ENCODE measurements around the gene ADGRV1.
"Not testable (repeated sequence)": the region's sequence is repeated elsewhere in the genome, so short reads cannot be mapped to it uniquely, and the experiment has no call there.

Gene ADGRV1

DNA sequence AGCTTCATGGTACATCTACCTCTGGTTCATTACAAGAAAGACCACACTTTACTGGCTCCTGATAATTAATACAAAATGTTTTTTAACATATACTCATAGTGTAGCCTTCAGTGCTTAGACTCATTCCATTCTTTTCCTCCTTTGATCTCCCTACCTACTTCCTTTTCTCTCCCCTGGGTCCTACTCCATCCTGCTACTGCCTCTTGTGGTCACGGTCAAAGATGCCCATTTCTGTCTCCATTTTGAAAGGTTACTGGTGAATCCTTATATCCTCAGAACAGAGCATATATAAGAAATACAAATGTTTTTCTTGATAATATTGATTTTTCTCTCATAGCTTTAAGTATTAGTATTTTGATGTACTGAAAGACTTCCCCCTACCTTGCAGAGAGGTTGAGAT is 448.7 kb downstream of the ADGRV1 start:
- TF ChIP-seq, protein P1, sequence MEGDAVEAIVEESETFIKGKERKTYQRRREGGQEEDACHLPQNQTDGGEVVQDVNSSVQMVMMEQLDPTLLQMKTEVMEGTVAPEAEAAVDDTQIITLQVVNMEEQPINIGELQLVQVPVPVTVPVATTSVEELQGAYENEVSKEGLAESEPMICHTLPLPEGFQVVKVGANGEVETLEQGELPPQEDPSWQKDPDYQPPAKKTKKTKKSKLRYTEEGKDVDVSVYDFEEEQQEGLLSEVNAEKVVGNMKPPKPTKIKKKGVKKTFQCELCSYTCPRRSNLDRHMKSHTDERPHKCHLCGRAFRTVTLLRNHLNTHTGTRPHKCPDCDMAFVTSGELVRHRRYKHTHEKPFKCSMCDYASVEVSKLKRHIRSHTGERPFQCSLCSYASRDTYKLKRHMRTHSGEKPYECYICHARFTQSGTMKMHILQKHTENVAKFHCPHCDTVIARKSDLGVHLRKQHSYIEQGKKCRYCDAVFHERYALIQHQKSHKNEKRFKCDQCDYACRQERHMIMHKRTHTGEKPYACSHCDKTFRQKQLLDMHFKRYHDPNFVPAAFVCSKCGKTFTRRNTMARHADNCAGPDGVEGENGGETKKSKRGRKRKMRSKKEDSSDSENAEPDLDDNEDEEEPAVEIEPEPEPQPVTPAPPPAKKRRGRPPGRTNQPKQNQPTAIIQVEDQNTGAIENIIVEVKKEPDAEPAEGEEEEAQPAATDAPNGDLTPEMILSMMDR (IDR thresholded peaks at IDR 0.05; ENCODE audit: low read depth, low read length, missing control alignments), result no peak
- H3K4me3 ChIP-seq (ENCODE audit: low read depth, low read length), result no peak overlapping the region
- no peak for DNase-seq (ENCODE audit: low read depth)

DNA sequence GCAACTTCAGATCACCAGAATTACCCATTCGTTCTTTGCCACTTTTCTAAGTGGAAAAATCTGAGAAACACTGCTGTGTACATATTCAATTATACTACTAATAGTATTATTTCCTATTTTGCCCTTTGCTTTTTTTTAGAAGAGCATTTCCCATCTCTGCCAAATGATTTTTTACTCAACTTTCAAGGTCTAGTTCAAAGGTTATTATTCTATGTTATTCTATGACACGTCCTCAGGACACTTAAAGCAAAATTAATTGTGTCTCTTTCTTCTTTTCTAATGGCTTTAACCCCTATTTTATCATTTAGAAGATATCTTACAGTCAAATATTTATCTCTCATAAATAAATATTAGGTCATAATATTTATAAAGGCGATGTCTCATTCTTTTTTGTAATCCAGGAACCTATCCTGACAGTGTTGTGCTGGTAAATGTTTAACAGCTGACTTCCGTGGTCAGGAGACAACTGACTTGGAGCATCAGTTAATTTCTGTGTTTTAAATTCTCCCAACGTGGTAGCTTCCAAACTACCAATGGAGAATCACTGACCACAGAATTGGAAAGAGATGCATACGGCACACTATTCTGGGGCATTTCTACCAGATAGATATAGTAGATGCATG is 449.3 kb downstream of the ADGRV1 start:
- TF ChIP-seq, protein P1 (IDR thresholded peaks at IDR 0.05; ENCODE audit: low read depth, low read length, missing control alignments), result no peak
- H3K4me3 ChIP-seq (ENCODE audit: low read depth, low read length), result no peak overlapping the region

DNA sequence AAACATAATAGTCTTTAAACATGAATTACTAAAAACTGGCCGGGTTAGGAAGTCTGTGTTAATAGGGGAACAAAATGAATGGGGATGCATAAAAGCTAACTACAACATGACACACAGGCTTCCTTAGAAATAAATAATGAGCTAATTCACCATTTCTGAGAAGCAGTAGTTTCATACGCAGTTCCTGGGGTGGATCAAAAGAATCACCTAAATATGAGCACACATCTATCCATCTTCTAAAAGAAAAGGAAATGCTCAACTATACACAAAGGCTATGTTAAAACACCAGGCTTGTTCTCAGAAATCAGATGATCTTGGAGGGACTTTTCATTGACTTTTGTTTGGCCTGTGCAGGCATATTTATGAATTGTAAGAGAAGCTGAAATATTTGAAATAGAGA is 451.5 kb downstream of the ADGRV1 start:
- no peak for DNase-seq (ENCODE audit: low read depth)
- TF ChIP-seq, protein P1 (IDR thresholded peaks at IDR 0.05; ENCODE audit: low read depth, low read length, missing control alignments), result no peak
- no peak overlapping the region for H3K4me3 ChIP-seq (ENCODE audit: low read depth, low read length)

More for the DNA sequence above, 449.3 kb downstream of the ADGRV1 start:
- DNase-seq (ENCODE audit: low read depth), result no peak

DNA sequence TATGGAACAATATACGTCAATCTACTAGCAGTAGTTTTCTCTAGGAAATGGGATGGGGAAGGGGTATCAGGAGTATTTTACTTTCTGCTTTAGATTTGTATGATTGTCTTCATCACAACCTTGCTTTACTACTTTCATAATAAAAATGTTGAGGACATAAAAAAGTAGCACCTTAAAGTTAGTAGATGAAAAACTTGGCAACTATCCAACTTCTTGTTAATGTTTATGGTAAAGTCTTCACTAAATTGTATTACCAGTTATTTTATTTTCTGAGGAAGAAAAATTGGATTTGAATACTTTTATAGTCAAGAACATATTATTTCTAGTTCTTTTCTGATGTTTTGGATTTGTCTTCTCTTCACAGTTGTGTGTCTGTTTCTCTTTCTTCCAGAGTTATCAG is 452.4 kb downstream of the ADGRV1 start:
- no peak for DNase-seq (ENCODE audit: low read depth)
- no peak overlapping the region for H3K4me3 ChIP-seq (ENCODE audit: low read depth, low read length)
- TF ChIP-seq, protein P1 (IDR thresholded peaks at IDR 0.05; ENCODE audit: low read depth, low read length, missing control alignments), result no peak

DNA sequence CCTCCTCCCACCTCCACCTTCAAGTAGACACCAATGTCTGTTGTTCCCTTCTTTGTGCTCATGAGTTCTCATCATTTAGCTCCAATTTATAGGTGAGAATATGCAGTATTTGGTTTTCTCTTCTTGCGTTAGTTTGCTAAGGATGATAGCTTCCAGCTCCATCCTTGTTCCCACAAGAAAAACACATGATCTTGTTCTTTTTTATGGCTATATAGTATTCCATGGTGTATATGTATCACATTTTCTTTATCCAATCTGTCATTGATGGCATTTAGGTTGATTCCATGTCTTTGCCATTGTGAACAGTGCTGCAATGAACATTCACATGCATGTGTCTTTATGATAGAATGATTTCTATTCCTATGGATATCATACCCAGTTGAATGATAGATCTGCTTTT is 454.3 kb downstream of the ADGRV1 start:
- H3K4me3 ChIP-seq (ENCODE audit: low read depth, low read length); DNase-seq (ENCODE audit: low read depth): not testable (repeated sequence)

DNA sequence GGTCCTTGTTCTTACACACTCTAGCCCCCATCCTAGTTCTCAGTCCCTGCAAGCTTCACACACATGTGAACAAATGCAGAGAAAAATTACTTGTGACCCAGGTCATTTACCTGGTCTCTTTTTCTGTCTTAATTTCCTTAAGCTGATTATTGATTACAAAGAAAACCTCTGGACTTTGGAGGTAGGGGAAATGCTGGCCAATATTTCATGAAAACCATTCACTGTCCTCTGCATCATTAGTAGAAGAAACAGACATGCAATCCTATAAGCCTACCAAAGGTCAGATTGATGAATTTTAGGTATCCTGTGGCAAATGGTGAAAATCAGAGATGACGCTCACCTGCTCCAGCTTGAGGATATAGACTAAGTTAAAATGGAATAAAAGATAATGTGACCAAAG is 457.7 kb downstream of the ADGRV1 start:
- no peak overlapping the region for H3K4me3 ChIP-seq (ENCODE audit: low read depth, low read length)
- TF ChIP-seq, protein P1 (IDR thresholded peaks at IDR 0.05; ENCODE audit: low read depth, low read length, missing control alignments), result no peak
- no peak for DNase-seq (ENCODE audit: low read depth)

DNA sequence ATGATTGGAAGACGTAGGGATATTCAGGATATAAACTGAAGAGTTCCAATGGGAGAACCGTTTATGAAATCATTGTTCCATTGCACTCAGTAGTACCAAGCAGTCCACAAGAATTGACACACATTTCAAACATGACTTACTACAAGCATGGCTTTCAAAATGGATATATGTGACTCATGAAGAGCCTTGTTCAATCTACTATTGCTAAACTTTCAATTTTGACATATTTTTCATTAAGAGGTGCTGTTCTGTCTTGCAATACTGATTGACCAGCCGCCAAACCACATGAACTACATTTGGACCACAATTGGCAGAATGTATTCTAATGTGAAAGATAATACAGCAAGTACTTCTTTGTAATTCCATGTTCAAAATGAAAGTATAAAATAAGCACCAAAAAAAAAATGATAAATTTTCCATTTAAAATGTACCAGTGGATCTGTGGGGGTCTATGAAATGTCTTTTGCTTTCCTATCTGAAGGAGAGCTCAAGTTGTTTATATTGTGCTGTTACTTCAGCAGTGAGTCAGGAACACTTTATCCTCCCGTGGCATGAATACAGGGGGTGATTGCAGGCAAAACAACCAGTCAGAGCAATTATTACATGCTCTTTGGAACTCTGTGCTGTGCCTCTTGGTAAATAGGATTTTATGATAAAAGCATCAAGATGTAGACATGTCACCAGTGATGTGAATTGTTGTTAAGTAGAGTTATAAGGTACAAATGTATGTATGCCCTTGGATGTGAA is 458.5 kb downstream of the ADGRV1 start:
- TF ChIP-seq, protein P1 (IDR thresholded peaks at IDR 0.05; ENCODE audit: low read depth, low read length, missing control alignments), result no peak
- H3K4me3 ChIP-seq (ENCODE audit: low read depth, low read length), result no peak overlapping the region
- no peak for DNase-seq (ENCODE audit: low read depth)

Measured in GM12864 (cell line).